GM23248 (cell line): ENCODE measurements around the gene PARVA.

Source experiments
- EZH2 ChIP-seq: fragments of 200-600 bp; sonication (generic); IDR thresholded peaks from 2 replicates; pipeline ENCODE4 v1.6.1; 2018; ENCODE audit warnings: antibody characterized with exemption, mild to moderate bottlenecking; ENCODE audit not compliant: insufficient read depth, poor library complexity, severe bottlenecking
- EZH2phosphoT487 ChIP-seq: fragments of 200-600 bp; sonication (generic); IDR thresholded peaks from 2 replicates; pipeline ENCODE4 v1.6.1; 2018; ENCODE audit warnings: antibody characterized with exemption, moderate library complexity, mild to moderate bottlenecking, low read depth; ENCODE audit not compliant: insufficient read depth

DNA sequence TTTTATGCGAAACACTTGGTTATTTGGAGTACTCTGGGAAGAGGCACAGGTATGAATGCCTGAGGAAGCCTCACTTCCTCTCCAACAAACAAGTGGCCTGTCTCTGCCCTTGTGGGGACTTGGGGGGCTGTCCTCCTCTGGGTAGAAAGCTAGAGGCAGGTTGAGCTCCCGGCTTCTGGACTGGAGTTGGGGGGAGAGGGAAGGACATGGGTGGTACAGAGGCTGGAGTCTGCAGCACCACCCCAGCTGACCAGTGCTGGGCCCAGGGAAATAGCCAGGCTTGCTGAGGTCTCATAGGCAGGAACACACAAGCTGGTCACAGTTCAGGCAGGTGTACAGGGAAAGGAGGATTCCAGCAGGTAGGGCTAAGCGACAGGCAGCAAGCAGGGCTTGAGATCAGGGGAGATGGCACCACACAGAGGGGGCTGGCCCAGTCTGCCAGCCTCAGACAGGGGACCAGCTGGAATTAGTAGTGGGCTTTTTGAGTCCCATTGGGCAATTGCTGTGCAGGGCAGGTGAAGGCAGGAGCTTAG is 161.6 kb downstream of the PARVA start:
- TF ChIP-seq EZH2 (no peak), EZH2phosphoT487 (no peak)
